HG03066 (cell line): ENCODE measurements around the gene GSTA5.
A peak's percentile ranks its signal among the peaks of the same experiment; 100 is the strongest.
"Not testable (repeated sequence)": the region's sequence is repeated elsewhere in the genome, so short reads cannot be mapped to it uniquely, and the experiment has no call there.

Experiments
- ATAC-seq: cut with Tn5 transposase; IDR thresholded peaks from one replicate; pipeline ENCODE4 v1.9.1; 2021; ENCODE audit warnings: low read depth; ENCODE audit not compliant: unreplicated experiment

Gene GSTA5

DNA sequence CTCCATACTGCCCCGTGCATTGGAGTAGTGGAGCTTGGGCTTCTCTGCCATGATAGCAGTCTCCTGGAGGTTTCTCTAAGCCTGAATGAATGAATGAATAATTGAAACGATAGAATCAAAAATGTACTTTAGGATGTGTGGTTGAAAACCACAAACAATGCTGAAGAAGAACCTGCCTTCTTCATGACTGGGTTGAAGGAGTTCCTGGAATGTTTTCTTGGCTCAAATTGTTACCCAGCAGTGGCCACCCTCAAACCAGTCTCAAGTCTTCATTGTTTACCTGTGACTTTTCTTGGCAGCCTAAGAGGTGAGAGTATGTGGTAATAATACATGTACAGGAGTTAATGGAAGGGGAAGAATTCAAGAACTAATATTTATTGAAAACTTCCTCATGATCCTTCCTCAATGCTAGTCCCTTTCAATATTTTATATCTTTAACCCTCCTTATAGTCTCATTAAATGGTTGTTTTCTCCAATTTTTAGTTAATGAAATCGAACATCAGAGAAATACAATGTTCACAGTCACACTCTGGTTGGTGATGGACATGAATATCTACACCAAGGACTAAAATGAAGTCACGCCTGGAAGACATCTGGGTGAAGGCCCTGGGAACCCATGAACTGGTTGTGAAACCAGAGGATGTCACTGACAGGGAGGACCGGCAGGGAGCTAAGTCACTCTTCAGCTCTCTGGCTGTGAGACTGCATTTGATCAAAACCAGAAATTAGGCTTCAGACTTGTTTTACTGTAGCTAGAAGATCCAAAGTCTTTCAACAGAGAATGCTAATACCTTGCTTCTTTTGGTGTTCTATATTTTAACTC, at the start of gene GSTA5:
Gene GSTA5 (minus strand): TSS at position 51 of the 823 bp plus-strand sequence.
- no peak for ATAC-seq

- ATAC-seq = no peak
These were observed 49.4 kb upstream of the GSTA5 start for GRCh38 chr6:52890018-52890417.

DNA sequence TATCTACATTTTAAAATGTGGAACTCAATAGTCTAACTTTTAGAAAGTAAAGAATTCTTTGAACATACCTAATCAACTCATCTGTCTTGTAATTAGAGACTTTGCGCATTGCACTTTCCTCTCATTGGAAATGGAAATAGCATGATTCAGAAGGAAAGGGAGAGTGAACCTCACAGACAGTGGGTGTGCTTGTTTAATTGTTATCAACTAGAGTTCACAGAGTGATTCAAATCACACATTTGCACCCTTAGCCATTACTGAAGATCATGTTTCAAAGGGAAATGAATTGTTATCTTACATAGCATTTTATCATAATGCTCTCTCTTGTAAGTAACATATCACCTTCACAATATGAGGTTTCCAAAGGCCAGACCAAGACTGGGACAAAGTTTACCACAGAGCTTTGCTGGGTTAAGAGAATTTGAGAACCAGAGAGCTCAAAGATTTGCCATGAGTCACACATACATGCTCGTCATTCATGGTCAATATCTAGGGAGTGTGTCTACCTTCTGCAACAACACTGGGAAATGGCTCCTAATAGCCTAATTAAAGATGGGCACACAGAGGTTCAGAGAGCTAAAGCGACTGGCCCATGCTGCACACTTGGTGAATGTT, 47.4 kb upstream of the GSTA5 start:
- ATAC-seq = no peak

GRCh38 chr6:52881996-52882841, 41.6 kb upstream of the GSTA5 start:
- ATAC-seq = peak; percentile 99

DNA sequence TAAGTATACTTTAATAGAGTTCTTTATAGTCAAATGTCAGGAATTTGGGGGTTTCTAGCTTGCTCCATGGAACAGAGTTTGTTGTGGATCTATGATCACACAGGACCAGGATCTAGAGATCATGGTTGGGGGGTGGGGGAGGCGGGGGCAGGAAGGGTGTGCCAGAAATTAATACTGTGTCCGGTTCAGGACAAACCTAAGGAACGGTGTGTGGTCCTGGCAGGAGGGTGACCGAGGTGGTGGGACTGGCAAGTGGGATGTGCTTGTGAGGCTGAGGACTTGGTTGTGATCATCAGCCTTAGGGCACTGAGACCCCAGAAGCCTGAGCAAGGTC, 41.0 kb upstream of the GSTA5 start:
- no peak for ATAC-seq

DNA sequence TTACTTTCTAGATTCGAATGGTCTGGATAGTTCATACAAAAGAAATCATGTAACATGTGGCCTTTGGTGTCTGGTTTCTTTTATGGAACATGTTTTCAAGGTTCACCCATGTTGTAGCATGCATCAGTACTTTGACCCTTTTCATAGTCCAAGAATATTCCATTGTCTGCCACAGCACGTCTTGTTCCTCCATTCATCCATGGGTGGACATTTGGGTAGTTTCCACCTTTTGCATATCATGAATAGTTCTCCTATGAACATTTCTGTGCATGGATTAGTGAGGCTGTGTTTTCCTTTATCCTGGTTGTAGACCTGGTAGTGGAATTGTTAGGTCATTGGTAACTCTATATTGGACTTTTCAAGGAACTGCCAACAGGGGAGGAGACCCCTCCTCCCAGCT, 37.2 kb upstream of the GSTA5 start:
- no peak for ATAC-seq

DNA sequence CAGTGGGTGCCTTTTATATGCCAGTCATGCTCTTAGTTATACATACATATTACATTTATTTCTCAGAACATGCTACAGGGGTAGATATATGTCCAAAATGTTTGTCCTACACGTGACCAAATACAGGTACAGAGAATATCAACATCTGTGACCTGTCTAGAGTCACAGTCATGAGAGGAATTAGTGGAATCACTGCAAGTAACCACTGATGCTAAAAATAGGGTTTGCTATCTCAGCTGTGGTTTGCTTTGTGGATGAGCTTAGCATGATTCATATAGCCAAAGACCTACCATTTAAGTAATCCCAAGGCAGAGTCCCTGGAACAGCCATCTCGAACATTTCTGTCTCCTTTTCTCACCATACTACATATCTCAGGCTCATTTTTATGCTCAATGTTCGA, 36.6 kb upstream of the GSTA5 start:
- no peak for ATAC-seq

- no peak for ATAC-seq
These were observed 35.6 kb upstream of the GSTA5 start for GRCh38 chr6:52876056-52876787.

DNA sequence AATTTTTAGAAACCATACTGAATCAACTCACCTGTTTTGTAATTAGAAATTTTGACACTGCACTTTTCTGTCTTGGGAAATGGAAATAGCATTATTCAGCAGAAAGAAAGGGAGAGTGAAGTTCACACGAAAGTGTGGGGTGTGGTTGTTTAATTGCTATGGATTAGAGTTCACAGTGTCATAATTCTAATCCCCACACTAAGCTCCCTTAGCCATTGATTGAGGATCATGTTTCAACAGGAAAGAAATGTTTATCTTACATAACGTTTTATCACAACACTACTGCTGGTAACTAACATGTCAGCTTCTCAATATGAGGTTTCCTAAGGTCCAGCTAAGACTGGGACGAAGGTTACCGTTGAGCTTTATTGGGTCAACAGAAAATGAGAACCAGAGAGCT, 31.4 kb upstream of the GSTA5 start:
- ATAC-seq = no peak

DNA sequence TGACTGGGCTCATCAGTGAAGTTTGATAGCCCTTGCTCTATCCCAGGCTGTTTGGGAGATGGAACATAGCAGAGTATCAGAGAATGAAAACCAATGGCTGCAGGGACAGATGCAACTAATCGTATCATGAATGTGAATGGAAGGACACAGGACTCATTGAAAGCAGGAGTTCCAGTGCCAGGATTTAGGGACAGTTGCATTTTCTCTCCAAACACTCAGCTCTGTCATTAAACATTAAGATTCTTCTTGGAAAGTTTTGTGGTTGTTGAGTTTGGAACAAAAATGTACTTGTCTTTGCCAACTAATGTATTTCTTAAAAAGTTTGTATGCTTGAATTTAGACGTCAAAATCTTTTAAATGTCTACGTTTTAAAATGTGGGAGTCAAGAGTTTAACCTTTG, 31.0 kb upstream of the GSTA5 start:
- no peak for ATAC-seq

DNA sequence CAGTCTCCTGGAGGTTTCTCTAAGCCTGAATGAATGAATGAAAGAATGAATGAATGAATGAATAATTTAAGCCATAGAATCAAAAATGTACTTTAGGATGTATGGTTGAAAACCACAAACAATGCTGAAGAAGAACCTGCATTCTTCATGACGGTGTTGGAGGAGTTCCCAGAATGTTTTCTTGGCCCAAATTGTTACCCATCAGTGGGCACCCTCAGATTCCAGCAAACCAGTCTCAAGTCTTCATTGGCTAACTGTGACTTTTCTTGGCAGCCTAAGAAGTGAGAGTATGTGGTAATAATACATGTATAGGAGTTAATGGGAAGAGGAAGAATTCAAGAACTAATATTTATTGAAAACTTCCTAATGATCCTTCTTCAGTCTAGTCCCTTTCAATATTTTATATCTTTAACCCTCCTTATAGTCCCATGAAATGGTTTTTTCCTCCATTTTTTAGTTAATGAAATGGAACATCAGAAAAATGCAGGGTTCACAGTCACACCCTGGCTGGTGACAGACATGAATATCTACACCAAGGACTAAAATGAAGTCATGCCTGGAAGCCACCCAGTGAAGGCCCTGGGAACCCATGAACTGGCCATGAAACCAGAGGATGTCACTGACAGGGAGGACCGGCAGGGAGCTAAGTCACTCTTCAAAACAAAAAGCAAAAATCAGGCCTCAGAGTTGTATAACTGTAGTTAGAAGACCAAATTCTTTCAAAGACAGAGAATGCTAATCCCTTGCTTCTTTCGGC, 29.9 kb upstream of the GSTA5 start:
- not testable (repeated sequence) for ATAC-seq

DNA sequence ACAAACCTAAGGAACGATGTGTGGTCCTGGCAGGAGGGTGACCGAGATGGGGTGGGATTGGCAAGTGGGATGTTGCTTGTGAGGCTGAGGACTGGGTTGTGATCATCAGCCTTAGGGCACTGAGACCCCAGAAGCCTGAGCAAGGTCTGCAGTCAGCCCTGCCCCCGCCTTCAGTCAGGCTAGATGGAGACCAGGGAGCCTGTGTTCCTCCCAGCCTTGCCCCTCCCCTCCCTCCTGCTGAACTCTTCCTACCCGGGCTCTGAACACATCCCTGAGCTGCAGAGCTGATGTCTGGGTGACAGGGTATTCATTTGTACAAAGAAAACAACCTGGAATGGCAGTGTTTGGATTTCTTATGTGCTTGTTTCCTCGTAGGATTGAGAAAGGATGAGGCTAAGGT, 28.3 kb upstream of the GSTA5 start:
- not testable (repeated sequence) for ATAC-seq

DNA sequence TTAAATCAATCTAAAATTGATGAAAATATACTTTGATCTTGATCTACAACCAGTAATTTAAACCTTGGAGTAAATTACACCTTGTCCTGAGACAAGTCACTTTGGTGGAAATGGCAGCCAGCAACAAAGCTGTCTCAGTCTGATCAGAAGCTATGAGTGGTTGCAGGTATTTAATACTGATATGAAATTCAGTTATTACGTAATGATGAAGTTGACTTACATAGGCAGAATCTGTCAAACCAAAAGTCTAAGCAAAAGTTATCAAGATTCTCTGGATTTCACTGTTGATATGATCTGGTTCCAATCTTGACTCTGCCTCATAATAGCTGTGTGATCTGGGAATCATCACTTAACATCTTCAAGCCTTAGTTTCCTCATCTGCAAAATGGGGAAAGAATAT, 27.6 kb upstream of the GSTA5 start:
- no peak for ATAC-seq

- ATAC-seq = not testable (repeated sequence)
These were observed 20.5 kb upstream of the GSTA5 start for GRCh38 chr6:52861151-52861550.

GRCh38 chr6:52858416-52858815, 17.8 kb upstream of the GSTA5 start:
- no peak for ATAC-seq

GRCh38 chr6:52856137-52856536, 15.5 kb upstream of the GSTA5 start:
- ATAC-seq = not testable (repeated sequence)

- no peak for ATAC-seq
These were observed 8.5 kb upstream of the GSTA5 start for GRCh38 chr6:52849137-52849536.

DNA sequence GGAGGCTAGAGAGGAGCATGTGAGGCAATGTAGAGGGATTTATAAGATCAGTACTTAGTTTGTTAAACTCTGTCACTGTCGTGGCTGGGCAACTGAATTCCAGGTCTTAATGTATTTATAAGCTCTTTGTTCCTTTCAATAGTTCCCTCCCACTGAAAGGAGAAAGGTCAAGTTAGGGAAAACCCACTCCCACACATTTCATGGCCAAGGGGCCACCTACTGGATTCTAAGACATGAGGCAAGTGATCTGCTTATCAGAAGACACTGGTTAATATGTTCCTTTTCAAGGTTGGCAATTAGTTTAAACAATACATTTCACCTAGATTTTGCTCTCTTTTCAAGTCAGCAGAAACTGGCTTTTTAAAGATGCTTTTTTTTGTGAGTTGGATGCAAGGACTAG, 5.4 kb upstream of the GSTA5 start:
- no peak for ATAC-seq

DNA sequence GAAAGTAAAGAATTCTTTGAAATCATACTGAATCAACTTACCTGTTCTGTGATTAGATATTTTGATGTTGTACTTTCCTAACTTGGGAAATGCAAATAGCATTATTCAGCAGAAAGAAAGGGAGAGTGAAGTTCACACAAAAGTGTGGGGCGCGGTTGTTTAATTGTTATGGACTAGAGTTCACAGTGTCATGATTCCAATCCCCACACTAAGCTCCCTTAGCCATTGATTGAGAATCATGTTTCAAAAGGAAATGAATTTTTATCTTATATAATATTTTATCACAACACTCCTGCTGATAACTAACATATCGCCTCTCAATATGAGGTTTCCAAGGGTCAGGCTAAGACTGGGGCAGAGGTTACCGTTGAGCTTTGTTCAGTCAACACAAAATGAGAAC, 3.0 kb upstream of the GSTA5 start:
- ATAC-seq = no peak
